Psoas muscle (tissue), 8 donors: ENCODE measurements around the gene CYP1A1. TPM values are rescaled to one million over a fixed set of nuclear protein-coding genes. Genes with fewer than 3 reads are reported as not detected.

Experiments used
- ATAC-seq, 4 donors: fragments of 200-7000 bp; cut with Tn5 transposase; one replicate each; pipeline ENCODE4 v1.9.1; 2020; ENCODE audit warnings: moderate library complexity in 3 of 4, mild to moderate bottlenecking in 2 of 4
- DNase-seq, 2 donors: peaks; one replicate each; pipeline ENCODE4 v3.0.0-alpha.2; 2020
- H3K27ac ChIP-seq: fragments of 200-600 bp; one replicate; pipeline ENCODE4 v1.8.0; 2022
- H3K27me3 ChIP-seq, 3 donors: fragments of 200-600 bp in 1 of 3; one replicate each; pipeline versions ENCODE4 v1.6.1 to v1.8.0; 2013 to 2022; ENCODE audit warnings: low read length in 2 of 3, mild to moderate bottlenecking in 2 of 3, moderate library complexity in 1 of 3; ENCODE audit not compliant: insufficient read depth in 3 of 3
- H3K36me3 ChIP-seq, 2 donors: fragments of 200-600 bp in 1 of 2; one replicate each; pipeline versions ENCODE4 v1.6.1 to v1.8.0; 2013 to 2022; ENCODE audit warnings: low read depth in 1 of 2, mild to moderate bottlenecking in 1 of 2, moderate library complexity in 1 of 2; ENCODE audit not compliant: insufficient read depth in 1 of 2
- H3K4me1 ChIP-seq: fragments of 200-600 bp; one replicate; pipeline ENCODE4 v1.8.0; 2022
- H3K4me3 ChIP-seq: fragments of 200-600 bp; one replicate; pipeline ENCODE4 v1.8.0; 2022; ENCODE audit warnings: mild to moderate bottlenecking
- H3K9me3 ChIP-seq: fragments of 200-600 bp; one replicate; pipeline ENCODE4 v1.8.0; 2022
- CTCF ChIP-seq: fragments of 200-600 bp; IDR thresholded peaks from one replicate; pipeline ENCODE4 v1.8.0; 2022; ENCODE audit warnings: antibody characterized with exemption
- WGBS, 3 donors: extraction: QIAGEN DNeasy Blood & Tissue Kit; methylation state at CpG; one replicate each; pipeline versions ENCODE4 v1.1.6 to v1.1.7; 2013; 5-methylcytosine and 5-hydroxymethylcytosine counted together
- intact Hi-C, 2 donors: fragments of 100-400 bp; cut with DNase I; formaldehyde crosslinking; loops; one replicate each; pipeline versions ENCODE4 v1.11.0 to v1.14.2; 2022
- polyA plus RNA-seq, 3 donors: library from polyadenylated mRNA; stranded (reverse); fragments of 200-250 nt; gene quantifications; one replicate each; pipeline ENCODE4 v1.2.3, GENCODE V29; 2013
- total RNA-seq, 4 donors: library from RNA; stranded (reverse); fragmentation: NEBNext Ultra II Directional in 2 of 4; extraction: Animal tissue kit (Norgen Biotek cat#: 25700) in 2 of 4; gene quantifications; one replicate each; pipeline versions ENCODE4 v1.2.1 to v1.2.4, GENCODE V29; 2021 to 2023
- donor health status: healthy with polysubstance abuse.
- donor health status: DM: no; HTN: no; CAD: no; lungs with moderate emphysema.
- donor health status: Bipolar disorder and iron deficiency.
- donor health status: healthy.
- donor health status: DM: yes; HTN: yes; CAD: no.
- donor health status: DM: no; HTN: no; CAD: no.
- donor health status: DM: no; HTN: no; CAD: no.
- donor health status: DM: yes; HTN: yes; CAD: no.

Gene CYP1A1
- total and polyA plus RNA-seq, 7 donors, result 0.11 to 3.0 (median 0.61) TPM; not detected in 2

- intact Hi-C loops, result no loop called here
These were observed 33.0 kb downstream of the CYP1A1 start for GRCh38 chr15:74692327-74692726.

GRCh38 chr15:74683758-74684157, 41.6 kb downstream of the CYP1A1 start:
- no peaks in the 10 kb centered on the region for H3K4me1 ChIP-seq
- intact Hi-C loops, result no loop called here
- WGBS, 3 donors, result 93 to 100% (median 97%) methylated on average over 1 of the region's 1 CpG
- TF ChIP-seq CTCF, result no peak
- H3K4me3 ChIP-seq, result no peak overlapping the region
- H3K27me3 ChIP-seq, result no peaks in the 10 kb centered on the region
- DNase-seq (no peak), ATAC-seq (no peak)
- H3K27ac ChIP-seq, result no peak overlapping the region
- H3K9me3 ChIP-seq, result peaks cover 8% of the 10 kb centered on the region
- H3K36me3 ChIP-seq, result peaks cover 3 to 17% of the 10 kb centered on the region in 2 donors

More at GRCh38 chr15:74692327-74692726, 33.0 kb downstream of the CYP1A1 start:
- H3K4me1 ChIP-seq, result peaks cover 8% of the 10 kb centered on the region
- H3K4me3 ChIP-seq, result no peak overlapping the region
- ATAC-seq (no peak), DNase-seq (no peak)
- H3K9me3 ChIP-seq, result no peaks in the 10 kb centered on the region
- no peak overlapping the region for H3K27ac ChIP-seq
- TF ChIP-seq CTCF, result no peak
- H3K36me3 ChIP-seq, result peaks cover 0 to 3% of the 10 kb centered on the region in 2 donors
- no peaks in the 10 kb centered on the region for H3K27me3 ChIP-seq
- WGBS, 3 donors, result 77 to 85% (median 85%) methylated on average over 1 of the region's 1 CpG

DNA sequence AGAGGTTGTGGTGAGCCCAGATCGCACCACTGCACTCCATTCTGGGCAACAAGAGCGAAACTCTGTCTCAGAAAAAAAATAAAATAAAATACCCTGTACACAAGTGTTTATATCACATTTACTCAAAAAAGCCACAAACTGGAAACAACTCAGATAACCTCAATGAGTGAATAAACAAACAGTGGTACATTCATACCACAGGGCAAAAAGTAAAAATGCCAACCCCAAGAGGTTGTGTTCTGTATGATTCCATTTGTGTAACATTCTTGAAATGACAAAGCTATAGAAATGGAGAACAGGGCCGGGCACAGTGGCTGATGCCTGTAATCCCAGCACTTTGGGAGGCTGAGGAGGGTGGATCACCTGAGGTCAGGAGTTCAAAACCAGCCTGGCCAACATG, 42.4 kb downstream of the CYP1A1 start:
- ATAC-seq, result no peak
- no peak for TF ChIP-seq CTCF
- 93 to 96% (median 94%) methylated on average over 3 of the region's 3 CpGs for WGBS, 3 donors

GRCh38 chr15:74680456-74680855, 44.9 kb downstream of the CYP1A1 start:
- ATAC-seq (no peak), DNase-seq (no peak)
- no peak overlapping the region for H3K4me3 ChIP-seq
- TF ChIP-seq CTCF, result no peak
- no peaks in the 10 kb centered on the region for H3K4me1 ChIP-seq
- peaks cover 8% of the 10 kb centered on the region for H3K9me3 ChIP-seq
- H3K36me3 ChIP-seq, result peaks cover 3 to 10% of the 10 kb centered on the region in 2 donors
- H3K27ac ChIP-seq, result no peak overlapping the region
- no peaks in the 10 kb centered on the region for H3K27me3 ChIP-seq
- intact Hi-C loops, result no loop called here
- 96 to 99% (median 96%) methylated on average over 2 of the region's 2 CpGs for WGBS, 3 donors

More for the DNA sequence above, 42.4 kb downstream of the CYP1A1 start:
- DNase-seq, result no peak
- intact Hi-C loops, result no loop called here
- Histone ChIP-seq H3K36me3 (peaks cover 3 to 17% of the 10 kb centered on the region in 2 donors), H3K27ac (no peak overlapping the region), H3K4me1 (no peaks in the 10 kb centered on the region), H3K27me3 (no peaks in the 10 kb centered on the region), H3K9me3 (peaks cover 8% of the 10 kb centered on the region), H3K4me3 (no peak overlapping the region)

- no peak for TF ChIP-seq CTCF
- DNase-seq (no peak), ATAC-seq (no peak)
- Histone ChIP-seq H3K9me3 (no peaks in the 10 kb centered on the region), H3K4me1 (no peaks in the 10 kb centered on the region), H3K27ac (no peak overlapping the region), H3K27me3 (no peaks in the 10 kb centered on the region), H3K36me3 (peaks cover 0 to 30% of the 10 kb centered on the region in 2 donors), H3K4me3 (no peak overlapping the region)
- WGBS, 3 donors, result 82 to 86% (median 83%) methylated on average over 7 of the region's 7 CpGs
- intact Hi-C loops, result no loop called here
These were observed 48.5 kb downstream of the CYP1A1 start for GRCh38 chr15:74676801-74677200.
